Upper lobe of right lung (tissue), 1 donor: ENCODE results near the gene MEP1B. TPM values are rescaled to one million over a fixed set of nuclear protein-coding genes. Genes with fewer than 3 reads are reported as not detected.

ENCODE experiments used
- ATAC-seq: fragments of 200-7000 bp; cut with Tn5 transposase; one replicate; pipeline ENCODE4 v1.9.1; 2020; ENCODE audit warnings: mild to moderate bottlenecking, moderate library complexity
- DNase-seq: peaks from one replicate; pipeline ENCODE4 v3.0.0-alpha.2; 2020
- H3K27ac ChIP-seq: fragments of 200-600 bp; one replicate; pipeline ENCODE4 v1.8.0; 2022
- H3K27me3 ChIP-seq: fragments of 200-600 bp; one replicate; pipeline ENCODE4 v1.8.0; 2022; ENCODE audit warnings: mild to moderate bottlenecking
- H3K36me3 ChIP-seq: fragments of 200-600 bp; one replicate; pipeline ENCODE4 v1.8.0; 2022
- H3K4me1 ChIP-seq: fragments of 200-600 bp; one replicate; pipeline ENCODE4 v1.8.0; 2022
- H3K4me3 ChIP-seq: fragments of 200-600 bp; one replicate; pipeline ENCODE4 v1.8.0; 2022; ENCODE audit warnings: mild to moderate bottlenecking
- H3K9me3 ChIP-seq: fragments of 200-600 bp; one replicate; pipeline ENCODE4 v1.8.0; 2022
- CTCF ChIP-seq: fragments of 200-600 bp; IDR thresholded peaks from one replicate; pipeline ENCODE4 v1.8.0; 2022; ENCODE audit warnings: antibody characterized with exemption
- intact Hi-C: fragments of 100-400 bp; cut with DNase I; formaldehyde crosslinking; loops from one replicate; pipeline ENCODE4 v1.11.0; 2022
- total RNA-seq: library from RNA; stranded (reverse); fragmentation: NEBNext Ultra II Directional; extraction: Animal tissue kit (Norgen Biotek cat#: 25700); gene quantifications from one replicate; pipeline ENCODE4 v1.2.1, GENCODE V29; 2021
- donor health status: DM: no; HTN: yes; CAD: no; lungs with severe emphysema.

Gene MEP1B
- total RNA-seq, 1 donor from 2014 or later, result not detected

DNA sequence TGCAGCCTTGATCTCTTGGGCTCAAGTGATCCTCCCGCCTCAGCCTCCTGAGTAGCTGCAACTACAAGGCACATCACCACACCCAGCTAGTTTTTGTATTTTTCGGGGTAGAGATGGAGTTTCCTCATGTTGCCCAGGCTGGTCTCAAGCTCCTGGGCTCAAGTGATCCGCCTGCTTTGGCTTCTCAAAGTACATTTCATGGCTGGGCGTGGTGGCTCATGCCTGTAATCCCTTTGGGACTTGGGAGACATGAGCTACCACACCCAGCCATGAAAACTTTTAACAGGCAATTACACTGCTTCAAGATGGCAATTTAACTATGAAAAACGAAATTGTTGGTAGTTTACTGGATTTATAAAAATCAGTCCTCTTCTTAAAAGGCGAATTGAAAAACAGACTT, 69.7 kb downstream of the MEP1B start:
- Histone ChIP-seq H3K36me3 (no peaks in the 10 kb centered on the region), H3K4me3 (no peak overlapping the region), H3K27ac (no peak overlapping the region), H3K9me3 (no peaks in the 10 kb centered on the region), H3K27me3 (no peaks in the 10 kb centered on the region), H3K4me1 (no peaks in the 10 kb centered on the region)
- DNase-seq (no peak), ATAC-seq (no peak)
- no peak for TF ChIP-seq CTCF
- intact Hi-C loops, result no loop called here

- no peak overlapping the region for H3K27ac ChIP-seq
- ATAC-seq (no peak), DNase-seq (no peak)
- no peaks in the 10 kb centered on the region for H3K9me3 ChIP-seq
- H3K27me3 ChIP-seq, result no peaks in the 10 kb centered on the region
- H3K4me1 ChIP-seq, result no peaks in the 10 kb centered on the region
- intact Hi-C loops, result no loop called here
- no peak overlapping the region for H3K4me3 ChIP-seq
- H3K36me3 ChIP-seq, result no peaks in the 10 kb centered on the region
- TF ChIP-seq CTCF, result no peak
These were observed 71.2 kb downstream of the MEP1B start for GRCh38 chr18:32261003-32261402.

- no peak for TF ChIP-seq CTCF
- no peak for DNase-seq
- Histone ChIP-seq H3K9me3 (no peaks in the 10 kb centered on the region), H3K4me3 (no peak overlapping the region), H3K36me3 (no peaks in the 10 kb centered on the region), H3K27me3 (no peaks in the 10 kb centered on the region), H3K4me1 (no peaks in the 10 kb centered on the region), H3K27ac (no peak overlapping the region)
- intact Hi-C loops, result no loop called here
- ATAC-seq, result no peak
These were observed 72.3 kb downstream of the MEP1B start for GRCh38 chr18:32262092-32262491.

DNA sequence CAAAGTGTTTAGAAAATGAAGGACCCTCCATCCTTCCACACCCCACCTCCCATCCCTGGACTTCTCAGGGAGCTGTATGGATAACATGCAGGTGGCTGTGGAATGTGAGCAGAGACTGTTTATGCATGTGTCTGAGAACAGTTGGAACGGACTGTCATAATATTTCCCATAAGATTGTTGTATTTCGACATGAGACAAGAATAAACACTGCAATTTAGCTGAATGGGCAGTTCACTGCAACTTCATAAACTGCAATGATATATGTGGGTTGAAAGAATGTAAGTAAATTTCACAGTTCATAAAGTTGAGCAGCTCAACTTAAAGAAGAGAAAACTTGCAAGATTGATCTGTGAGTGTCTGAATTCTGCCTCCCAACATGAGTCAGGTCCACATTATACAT, 74.6 kb downstream of the MEP1B start:
- DNase-seq, result no peak
- H3K4me1 ChIP-seq, result no peaks in the 10 kb centered on the region
- H3K4me3 ChIP-seq, result no peak overlapping the region
- H3K27ac ChIP-seq, result no peak overlapping the region
- ATAC-seq, result no peak
- intact Hi-C loops, result no loop called here
- peaks cover 5% of the 10 kb centered on the region for H3K36me3 ChIP-seq
- H3K27me3 ChIP-seq, result no peaks in the 10 kb centered on the region
- no peaks in the 10 kb centered on the region for H3K9me3 ChIP-seq
- TF ChIP-seq CTCF, result no peak

DNA sequence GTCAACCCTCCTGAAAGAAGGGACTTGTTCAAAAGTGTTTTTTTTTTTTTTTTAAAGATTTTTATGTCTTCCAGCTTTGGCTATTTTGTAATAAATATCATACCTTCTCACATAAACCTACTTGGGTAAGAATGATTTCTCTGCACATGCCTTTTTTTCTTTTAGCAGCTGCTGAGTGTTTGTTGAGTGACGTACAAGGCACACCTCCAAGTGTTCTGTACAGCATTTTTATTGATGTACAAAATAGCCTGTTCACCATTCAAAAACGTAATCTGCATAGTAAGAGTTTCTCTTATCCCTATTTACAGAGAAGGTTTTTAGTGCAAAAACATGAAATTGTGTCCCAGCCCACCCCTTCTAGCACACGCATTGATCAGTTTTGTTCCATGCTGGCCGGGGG, 77.6 kb downstream of the MEP1B start:
- intact Hi-C loops, result no loop called here
- Histone ChIP-seq H3K36me3 (peaks cover 11% of the 10 kb centered on the region), H3K9me3 (no peaks in the 10 kb centered on the region), H3K4me1 (no peaks in the 10 kb centered on the region), H3K27ac (no peak overlapping the region), H3K4me3 (no peak overlapping the region), H3K27me3 (no peaks in the 10 kb centered on the region)
- no peak for TF ChIP-seq CTCF
- ATAC-seq, result no peak
- no peak for DNase-seq

Other genes with a start within 250 kb of the MEP1B start
- 50.9 TPM for gene TRAPPC8, start 246.9 kb upstream of the MEP1B start, total RNA-seq
- gene RNF125, start 171.2 kb upstream of the MEP1B start, total RNA-seq, result 6.5 TPM
- 25.8 TPM for gene RNF138, start 98.2 kb upstream of the MEP1B start, total RNA-seq